ENCODE results near the gene ROR2. TPM values are rescaled to one million over a fixed set of nuclear protein-coding genes. Genes with fewer than 3 reads are reported as not detected.
"Not testable (repeated sequence)": the region's sequence is repeated elsewhere in the genome, so short reads cannot be mapped to it uniquely, and the experiment has no call there.

Gene ROR2
- total RNA-seq, 2 donors from 2014 or later = 0.11 TPM; not detected in 1

- H3K9me3 Mint-ChIP-seq = no peaks in the 10 kb centered on the region
- H3K4me1 Mint-ChIP-seq (ENCODE audit: low read depth in 2 of 2) = peaks cover 3 to 12% of the 10 kb centered on the region in 2 donors
- peaks cover 18 to 38% of the 10 kb centered on the region in 2 donors for H3K27me3 Mint-ChIP-seq
- DNase-seq (ENCODE audit: low spot score) (no peak), ATAC-seq (no peak)
- no peaks in the 10 kb centered on the region for H3K36me3 Mint-ChIP-seq
- H3K4me3 Mint-ChIP-seq = no peak overlapping the region
- no peak overlapping the region for H3K27ac Mint-ChIP-seq
Observed at GRCh38 chr9:91518462-91518861, 431.6 kb downstream of the ROR2 start.

GRCh38 chr9:91517801-91518200 is 432.2 kb downstream of the ROR2 start:
- no peak for ATAC-seq
- DNase-seq (ENCODE audit: low spot score) = no peak
- Mint-ChIP-seq H3K27ac (no peak overlapping the region), H3K9me3 (no peaks in the 10 kb centered on the region), H3K4me1 (ENCODE audit: low read depth in 2 of 2) (peaks cover 3 to 12% of the 10 kb centered on the region in 2 donors), H3K36me3 (no peaks in the 10 kb centered on the region), H3K4me3 (no peak overlapping the region), H3K27me3 (peaks cover 20 to 38% of the 10 kb centered on the region in 2 donors)

GRCh38 chr9:91517332-91517731 is 432.7 kb downstream of the ROR2 start:
- Mint-ChIP-seq H3K27me3 (peaks cover 21 to 39% of the 10 kb centered on the region in 2 donors), H3K4me1 (ENCODE audit: low read depth in 2 of 2) (peaks cover 3 to 12% of the 10 kb centered on the region in 2 donors)
- not testable (repeated sequence) for DNase-seq (ENCODE audit: low spot score); H3K27ac Mint-ChIP-seq; H3K36me3 Mint-ChIP-seq; H3K9me3 Mint-ChIP-seq; ATAC-seq; H3K4me3 Mint-ChIP-seq

- peaks cover 23 to 41% of the 10 kb centered on the region in 2 donors for H3K27me3 Mint-ChIP-seq
- no peak for DNase-seq (ENCODE audit: low spot score)
- no peaks in the 10 kb centered on the region for H3K36me3 Mint-ChIP-seq
- ATAC-seq = no peak
- H3K9me3 Mint-ChIP-seq = no peaks in the 10 kb centered on the region
- H3K4me3 Mint-ChIP-seq = no peak overlapping the region
- peaks cover 3 to 12% of the 10 kb centered on the region in 2 donors for H3K4me1 Mint-ChIP-seq (ENCODE audit: low read depth in 2 of 2)
- no peak overlapping the region for H3K27ac Mint-ChIP-seq
Observed at GRCh38 chr9:91516777-91517176, 433.3 kb downstream of the ROR2 start.

GRCh38 chr9:91516081-91516480 is 433.9 kb downstream of the ROR2 start:
- Mint-ChIP-seq H3K36me3 (no peaks in the 10 kb centered on the region), H3K9me3 (no peaks in the 10 kb centered on the region), H3K27ac (no peak overlapping the region), H3K4me3 (peak overlapping the region; percentile 55), H3K4me1 (ENCODE audit: low read depth in 2 of 2) (peaks cover 3 to 12% of the 10 kb centered on the region in 2 donors), H3K27me3 (peaks cover 26 to 41% of the 10 kb centered on the region in 2 donors)
- ATAC-seq (no peak), DNase-seq (ENCODE audit: low spot score) (no peak)

- Mint-ChIP-seq H3K4me3 (peak overlapping the region; percentile 55), H3K36me3 (no peaks in the 10 kb centered on the region), H3K4me1 (ENCODE audit: low read depth in 2 of 2) (peaks cover 3 to 12% of the 10 kb centered on the region in 2 donors), H3K27ac (no peak overlapping the region), H3K9me3 (no peaks in the 10 kb centered on the region), H3K27me3 (peaks cover 26 to 32% of the 10 kb centered on the region in 2 donors)
- DNase-seq (ENCODE audit: low spot score) (no peak), ATAC-seq (peak in 1 of 2 donors; percentile 89)
Observed at GRCh38 chr9:91515074-91515687, 434.8 kb downstream of the ROR2 start.

Other genes with a start within 250 kb of the ROR2 start
- gene SPTLC1, start 165.2 kb upstream of the ROR2 start, total RNA-seq = 10 to 100 TPM; 67.7 to 69.1 TPM

All from natural killer cell treated with Interleukin-12 subunit alpha and Interleukin-12 subunit beta and Interleukin-15 and Interleukin-18, amount 100 ng/mL, for 72 hours (primary cell).